ENCODE results near the gene ADCY2.

ADCY2 gene

DNA sequence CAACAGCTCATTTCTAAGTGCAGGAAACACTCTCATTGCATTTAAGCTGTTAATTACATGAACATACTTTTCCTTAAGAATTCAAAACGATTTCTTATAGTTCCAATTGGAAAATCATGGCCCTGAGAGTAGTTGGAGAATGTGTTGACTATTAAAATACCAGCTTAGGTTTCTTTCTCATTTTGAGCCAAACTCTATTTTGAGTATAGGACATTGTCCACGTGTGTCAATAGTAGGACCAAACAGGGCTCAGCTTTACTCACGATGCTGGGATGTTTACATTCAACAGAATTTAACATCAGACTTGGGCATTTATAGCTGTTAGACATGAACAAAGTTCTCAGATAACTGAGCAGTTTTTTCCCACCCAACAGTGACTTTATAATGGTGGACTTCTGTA, 39.6 kb downstream of the ADCY2 start:
- TF ChIP-seq, protein P1, sequence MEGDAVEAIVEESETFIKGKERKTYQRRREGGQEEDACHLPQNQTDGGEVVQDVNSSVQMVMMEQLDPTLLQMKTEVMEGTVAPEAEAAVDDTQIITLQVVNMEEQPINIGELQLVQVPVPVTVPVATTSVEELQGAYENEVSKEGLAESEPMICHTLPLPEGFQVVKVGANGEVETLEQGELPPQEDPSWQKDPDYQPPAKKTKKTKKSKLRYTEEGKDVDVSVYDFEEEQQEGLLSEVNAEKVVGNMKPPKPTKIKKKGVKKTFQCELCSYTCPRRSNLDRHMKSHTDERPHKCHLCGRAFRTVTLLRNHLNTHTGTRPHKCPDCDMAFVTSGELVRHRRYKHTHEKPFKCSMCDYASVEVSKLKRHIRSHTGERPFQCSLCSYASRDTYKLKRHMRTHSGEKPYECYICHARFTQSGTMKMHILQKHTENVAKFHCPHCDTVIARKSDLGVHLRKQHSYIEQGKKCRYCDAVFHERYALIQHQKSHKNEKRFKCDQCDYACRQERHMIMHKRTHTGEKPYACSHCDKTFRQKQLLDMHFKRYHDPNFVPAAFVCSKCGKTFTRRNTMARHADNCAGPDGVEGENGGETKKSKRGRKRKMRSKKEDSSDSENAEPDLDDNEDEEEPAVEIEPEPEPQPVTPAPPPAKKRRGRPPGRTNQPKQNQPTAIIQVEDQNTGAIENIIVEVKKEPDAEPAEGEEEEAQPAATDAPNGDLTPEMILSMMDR (IDR thresholded peaks at IDR 0.05; ENCODE audit: insufficient read depth, low read depth, low read length, missing control alignments): no peak
- DNase-seq (ENCODE audit: low read depth): no peak
- H3K4me3 ChIP-seq (ENCODE audit: low read length): no peak overlapping the region

DNA sequence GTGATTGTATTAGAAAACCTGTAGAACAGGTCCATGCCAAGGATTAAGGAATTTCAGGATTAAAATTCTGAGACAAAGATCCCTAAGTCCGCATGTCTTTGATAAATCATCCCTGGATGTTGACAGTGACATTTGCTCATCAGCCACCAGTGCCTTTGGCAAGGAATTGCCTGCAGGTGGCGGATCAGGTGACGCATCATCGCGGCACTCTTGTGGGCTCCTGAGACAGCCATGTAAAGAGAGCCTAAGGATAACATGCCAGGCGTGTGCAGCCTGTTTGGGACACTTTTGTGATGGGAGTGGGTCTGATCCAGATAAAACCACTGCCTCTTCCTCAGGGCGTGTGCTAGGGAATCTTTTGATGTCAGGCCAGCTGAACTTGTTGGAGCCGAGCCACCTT, 40.6 kb downstream of the ADCY2 start:
- TF ChIP-seq, protein P1 (IDR thresholded peaks at IDR 0.05; ENCODE audit: insufficient read depth, low read depth, low read length, missing control alignments): no peak
- DNase-seq (ENCODE audit: low read depth): no peak
- H3K4me3 ChIP-seq (ENCODE audit: low read length): no peak overlapping the region

DNA sequence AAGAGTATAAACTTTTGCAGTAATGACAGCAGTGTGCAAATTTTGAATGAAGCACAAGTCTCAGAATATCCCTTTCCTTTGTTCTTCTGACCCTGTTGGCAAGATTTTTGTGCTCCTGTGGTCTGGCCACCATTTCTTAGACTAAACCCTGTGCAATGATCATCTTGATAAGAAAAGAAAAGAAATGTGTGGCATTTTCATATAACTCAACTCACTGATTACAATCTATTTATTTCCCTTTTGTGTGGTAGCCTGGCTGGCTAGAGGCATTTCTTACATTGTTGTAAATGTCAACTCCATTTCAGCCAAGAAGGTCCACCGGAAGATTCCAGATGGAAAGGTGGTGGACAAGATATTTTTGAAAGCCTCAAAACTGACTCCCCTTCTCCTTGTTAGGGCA, 41.9 kb downstream of the ADCY2 start:
- TF ChIP-seq, protein P1 (IDR thresholded peaks at IDR 0.05; ENCODE audit: insufficient read depth, low read depth, low read length, missing control alignments): no peak
- no peak overlapping the region for H3K4me3 ChIP-seq (ENCODE audit: low read length)
- DNase-seq (ENCODE audit: low read depth): no peak

DNA sequence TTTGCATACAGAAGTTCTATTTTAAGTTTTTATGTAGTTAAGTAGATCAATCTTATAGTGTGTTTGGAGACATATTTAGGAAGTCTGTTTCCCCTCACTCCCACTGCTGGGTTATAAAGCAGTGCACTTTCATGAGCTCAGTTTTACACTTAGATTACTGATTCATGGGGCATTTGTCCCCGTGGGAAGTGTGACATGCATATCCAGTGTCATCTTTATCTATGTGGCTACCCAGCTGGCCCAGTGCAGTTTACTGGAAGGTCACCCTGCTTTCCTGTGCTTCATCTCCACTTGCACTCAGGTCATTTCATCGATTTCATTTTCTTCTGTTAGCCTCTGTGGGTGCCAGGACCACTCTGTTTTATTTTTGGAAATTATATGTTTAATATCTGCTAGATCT, 49.1 kb downstream of the ADCY2 start:
- TF ChIP-seq, protein P1 (IDR thresholded peaks at IDR 0.05; ENCODE audit: insufficient read depth, low read depth, low read length, missing control alignments): no peak
- DNase-seq (ENCODE audit: low read depth): no peak
- no peak overlapping the region for H3K4me3 ChIP-seq (ENCODE audit: low read length)

DNA sequence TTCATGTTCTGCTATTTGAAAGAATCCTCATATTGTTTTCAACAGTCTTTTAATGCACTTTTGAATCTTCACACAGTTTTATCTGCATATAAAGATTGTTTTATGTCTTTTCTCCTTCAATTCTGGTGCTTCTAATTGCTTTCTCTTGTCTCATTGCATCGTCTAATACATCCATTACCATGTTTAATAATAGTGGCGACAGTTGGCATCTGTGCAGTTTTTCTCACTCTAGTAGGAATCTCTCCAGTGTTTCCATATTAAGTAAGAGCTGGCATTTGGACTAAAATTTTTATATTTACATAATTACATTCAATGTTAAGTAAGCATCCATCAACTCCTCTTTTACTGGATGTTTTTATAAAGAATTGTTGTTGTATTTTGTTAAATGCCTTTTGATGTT, 49.9 kb downstream of the ADCY2 start:
- TF ChIP-seq, protein P1 (IDR thresholded peaks at IDR 0.05; ENCODE audit: insufficient read depth, low read depth, low read length, missing control alignments): no peak
- no peak for DNase-seq (ENCODE audit: low read depth)

DNA sequence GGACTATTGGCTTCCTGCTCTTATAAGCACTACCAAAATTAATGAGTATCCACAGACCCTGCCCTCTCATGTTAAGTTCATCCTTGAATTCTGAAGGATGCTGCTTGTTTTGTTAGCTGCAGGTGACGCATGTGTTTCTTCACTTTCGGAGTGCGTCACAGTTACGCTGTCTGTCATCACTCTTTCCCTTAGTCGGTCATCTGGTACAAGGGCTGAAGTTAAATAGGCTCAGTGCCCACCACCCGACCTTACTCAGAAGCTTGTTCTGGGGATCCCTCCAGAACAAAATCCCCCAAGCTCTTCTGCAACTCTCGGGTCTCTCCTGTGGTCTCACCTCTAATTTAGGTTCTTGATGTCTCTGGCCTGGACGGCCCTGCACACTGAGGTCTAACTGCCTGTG, 51.0 kb downstream of the ADCY2 start:
- DNase-seq (ENCODE audit: low read depth): no peak
- TF ChIP-seq, protein P1 (IDR thresholded peaks at IDR 0.05; ENCODE audit: insufficient read depth, low read depth, low read length, missing control alignments): no peak
- H3K4me3 ChIP-seq (ENCODE audit: low read length): no peak overlapping the region

More for the DNA sequence above, 49.9 kb downstream of the ADCY2 start:
- no peak overlapping the region for H3K4me3 ChIP-seq (ENCODE audit: low read length)

DNA sequence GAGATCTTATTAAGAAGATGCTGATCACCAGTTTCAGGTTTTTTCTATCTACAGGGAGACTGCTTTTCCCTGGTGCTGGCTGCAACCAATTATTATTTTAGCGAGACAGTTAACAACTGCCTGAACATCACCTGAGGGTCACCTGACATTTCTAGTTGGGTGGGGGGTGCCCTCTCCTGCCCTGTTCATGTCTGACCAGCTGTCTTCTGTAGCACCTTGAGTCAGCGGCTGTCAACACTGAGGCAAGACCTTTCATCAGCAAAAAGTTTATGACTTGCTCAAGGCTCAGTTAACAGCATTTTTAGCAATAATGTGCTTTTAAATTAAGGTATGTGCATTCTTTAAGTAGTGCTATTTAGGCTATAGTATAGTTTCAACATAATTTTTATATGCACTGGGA, 58.0 kb downstream of the ADCY2 start:
- TF ChIP-seq, protein P1 (IDR thresholded peaks at IDR 0.05; ENCODE audit: insufficient read depth, low read depth, low read length, missing control alignments): no peak

More for the DNA sequence above, 58.0 kb downstream of the ADCY2 start:
- no peak overlapping the region for H3K4me3 ChIP-seq (ENCODE audit: low read length)
- no peak for DNase-seq (ENCODE audit: low read depth)

All from epithelial cell of esophagus (primary cell).